Suprapubic skin (tissue), 3 donors: ENCODE results near the gene BTBD6.

Experiments used
- CTCF ChIP-seq, 2 donors: fragments of 200-600 bp in 1 of 2; fragments of 450-650 bp in 1 of 2; sonication (generic) in 1 of 2; IDR thresholded peaks; one replicate each; pipeline ENCODE4 v1.5.1; 2016 to 2019; ENCODE audit warnings: antibody characterized with exemption in 2 of 2, mild to moderate bottlenecking in 1 of 2, moderate library complexity in 1 of 2
- POLR2A ChIP-seq, 2 donors: fragments of 450-650 bp; IDR thresholded peaks; one replicate each; pipeline ENCODE4 v1.6.1; 2017; ENCODE audit warnings: antibody characterized with exemption in 2 of 2, mild to moderate bottlenecking in 2 of 2, moderate library complexity in 2 of 2

DNA sequence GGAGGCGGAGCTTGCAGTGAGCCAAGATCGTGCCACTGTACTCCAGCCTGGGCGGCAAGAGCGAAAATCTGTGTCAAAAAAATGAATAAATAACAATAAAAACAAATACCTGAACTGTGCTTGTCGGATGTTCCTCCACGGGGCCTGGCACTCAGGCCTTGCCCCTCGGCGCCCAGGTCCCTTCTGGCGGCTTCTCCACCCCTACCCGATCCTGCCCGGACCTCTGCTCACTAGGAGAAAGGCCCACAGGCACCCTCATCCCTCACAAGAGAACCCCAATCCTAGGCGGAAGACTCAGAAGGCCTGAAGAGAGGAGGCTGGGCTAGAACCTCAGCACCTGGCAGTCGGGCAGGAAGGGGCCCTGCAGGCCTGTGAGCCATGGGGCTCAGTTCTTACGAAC lies 21.0 kb upstream of the BTBD6 start:
- TF ChIP-seq POLR2A (IDR thresholded peaks at IDR 0.05) (no peak), CTCF (IDR thresholded peaks at IDR 0.05) (no peak)
